ENCODE data around the gene TMEM92. TPM values are rescaled to one million over a fixed set of nuclear protein-coding genes. Genes with fewer than 3 reads are reported as not detected.

Gene TMEM92
- total RNA-seq, 2 donors from 2014 or later = 0.28 to 1.4 TPM

GRCh38 chr17:50265690-50266315, 8.5 kb upstream of the TMEM92 start:
- no peak for TF ChIP-seq CTCF (IDR thresholded peaks at IDR 0.05)
- Histone ChIP-seq H3K36me3 (no peaks in the 10 kb centered on the region), H3K4me3 (no peak overlapping the region), H3K4me1 (ENCODE audit: control insufficient read depth in 1 of 2, low read depth in 2 of 2) (peaks cover 25 to 68% of the 10 kb centered on the region in 2 donors), H3K27me3 (replicated peaks; ENCODE audit: insufficient read depth) (no peaks in the 10 kb centered on the region), H3K27ac (no peak overlapping the region), H3K9me3 (no peaks in the 10 kb centered on the region)
- no peak for ATAC-seq (ENCODE audit: insufficient number of reproducible peaks, low FRiP score, low read depth)
- no peak for DNase-seq (ENCODE audit: low spot score)

GRCh38 chr17:50266384-50267073, 7.7 kb upstream of the TMEM92 start:
- DNase-seq (ENCODE audit: low spot score) (no peak), ATAC-seq (ENCODE audit: insufficient number of reproducible peaks, low FRiP score, low read depth) (no peak)
- Histone ChIP-seq H3K36me3 (no peaks in the 10 kb centered on the region), H3K27ac (peak overlapping the region in 1 of 2 donors; percentile 34), H3K9me3 (no peaks in the 10 kb centered on the region), H3K4me1 (ENCODE audit: control insufficient read depth in 1 of 2, low read depth in 2 of 2) (peaks cover 25 to 70% of the 10 kb centered on the region in 2 donors), H3K4me3 (peak overlapping the region; percentile 50), H3K27me3 (replicated peaks; ENCODE audit: insufficient read depth) (no peaks in the 10 kb centered on the region)
- TF ChIP-seq CTCF (IDR thresholded peaks at IDR 0.05) = peak; percentile 7

- Histone ChIP-seq H3K27ac (peak overlapping the region in 1 of 2 donors; percentile 34), H3K36me3 (no peaks in the 10 kb centered on the region), H3K9me3 (no peaks in the 10 kb centered on the region), H3K4me1 (ENCODE audit: control insufficient read depth in 1 of 2, low read depth in 2 of 2) (peaks cover 27 to 75% of the 10 kb centered on the region in 2 donors), H3K4me3 (peak overlapping the region; percentile 50), H3K27me3 (replicated peaks; ENCODE audit: insufficient read depth) (no peaks in the 10 kb centered on the region)
- peak; percentile 5 for TF ChIP-seq CTCF (IDR thresholded peaks at IDR 0.05)
- ATAC-seq (ENCODE audit: insufficient number of reproducible peaks, low FRiP score, low read depth) (no peak), DNase-seq (ENCODE audit: low spot score) (no peak)
Measured at GRCh38 chr17:50267074-50267841, 7.0 kb upstream of the TMEM92 start.

- ATAC-seq (ENCODE audit: insufficient number of reproducible peaks, low FRiP score, low read depth) (no peak), DNase-seq (ENCODE audit: low spot score) (no peak)
- H3K36me3 ChIP-seq = no peaks in the 10 kb centered on the region
- no peaks in the 10 kb centered on the region for H3K27me3 ChIP-seq (replicated peaks; ENCODE audit: insufficient read depth)
- H3K9me3 ChIP-seq = no peaks in the 10 kb centered on the region
- H3K27ac ChIP-seq = no peak overlapping the region
- H3K4me3 ChIP-seq = no peak overlapping the region
- H3K4me1 ChIP-seq (ENCODE audit: control insufficient read depth in 1 of 2, low read depth in 2 of 2) = peaks cover 29 to 79% of the 10 kb centered on the region in 2 donors
- no peak for TF ChIP-seq CTCF (IDR thresholded peaks at IDR 0.05)
Measured at GRCh38 chr17:50268026-50268425, 6.2 kb upstream of the TMEM92 start.

- DNase-seq (ENCODE audit: low spot score) = no peak
- no peak for TF ChIP-seq CTCF (IDR thresholded peaks at IDR 0.05)
- Histone ChIP-seq H3K27ac (no peak overlapping the region), H3K36me3 (no peaks in the 10 kb centered on the region), H3K9me3 (no peaks in the 10 kb centered on the region), H3K4me1 (ENCODE audit: control insufficient read depth in 1 of 2, low read depth in 2 of 2) (peaks cover 29 to 78% of the 10 kb centered on the region in 2 donors), H3K4me3 (no peak overlapping the region), H3K27me3 (replicated peaks; ENCODE audit: insufficient read depth) (no peaks in the 10 kb centered on the region)
- ATAC-seq (ENCODE audit: insufficient number of reproducible peaks, low FRiP score, low read depth) = no peak
Measured at GRCh38 chr17:50268743-50269275, 5.5 kb upstream of the TMEM92 start.

Measured in thoracic aorta (tissue), 2 donors.